GM19099 (cell line): ENCODE data around the gene ZNF358.

Experiments used
- POLR2A ChIP-seq: IDR thresholded peaks from 3 replicates; pipeline ENCODE4 v1.6.1; 2011; ENCODE audit warnings: low read depth; ENCODE audit not compliant: insufficient read length; ENCODE audit errors: extremely low read depth

The ZNF358 gene

GRCh38 chr19:7515645-7516151, at the start of gene ZNF358:
Gene ZNF358 (plus strand): TSS chr19:7516103. CDS start chr19:7519243, 3,140 bp downstream.
- TF ChIP-seq POLR2A = no peak

GRCh38 chr19:7467009-7467989, 48.6 kb upstream of the ZNF358 start:
- no peak for TF ChIP-seq POLR2A

GRCh38 chr19:7468840-7469239, 47.1 kb upstream of the ZNF358 start:
- TF ChIP-seq POLR2A = no peak

DNA sequence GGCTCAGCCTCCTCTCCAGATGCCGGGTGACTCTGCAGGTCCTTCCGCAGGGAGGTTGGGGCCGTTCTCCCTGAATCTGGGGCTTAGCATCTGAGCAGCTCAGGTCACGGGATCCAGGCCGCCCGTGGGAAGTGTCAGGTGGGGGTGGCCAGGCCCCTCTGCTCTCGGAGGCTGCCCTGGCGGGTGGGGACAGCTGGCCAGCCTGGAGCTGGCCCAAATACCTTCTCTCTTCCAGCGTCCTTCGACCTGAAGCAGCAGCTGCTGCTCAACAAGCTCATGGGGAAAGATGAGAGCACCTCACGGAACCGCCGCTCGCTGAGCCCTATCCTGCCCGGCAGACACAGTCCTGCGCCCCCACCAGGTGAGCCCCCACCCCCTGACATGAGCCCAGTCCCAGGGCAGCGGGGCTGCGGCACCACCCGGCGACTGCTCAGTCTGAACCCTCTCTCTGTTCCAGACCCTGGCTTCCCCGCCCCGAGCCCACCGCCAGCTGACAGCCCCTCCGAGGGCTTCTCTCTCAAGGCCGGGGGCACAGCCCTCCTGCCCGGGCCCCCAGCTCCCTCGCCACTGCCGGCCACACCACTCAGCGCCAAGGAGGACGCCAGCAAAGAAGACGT, 46.1 kb upstream of the ZNF358 start:
- no peak for TF ChIP-seq POLR2A

DNA sequence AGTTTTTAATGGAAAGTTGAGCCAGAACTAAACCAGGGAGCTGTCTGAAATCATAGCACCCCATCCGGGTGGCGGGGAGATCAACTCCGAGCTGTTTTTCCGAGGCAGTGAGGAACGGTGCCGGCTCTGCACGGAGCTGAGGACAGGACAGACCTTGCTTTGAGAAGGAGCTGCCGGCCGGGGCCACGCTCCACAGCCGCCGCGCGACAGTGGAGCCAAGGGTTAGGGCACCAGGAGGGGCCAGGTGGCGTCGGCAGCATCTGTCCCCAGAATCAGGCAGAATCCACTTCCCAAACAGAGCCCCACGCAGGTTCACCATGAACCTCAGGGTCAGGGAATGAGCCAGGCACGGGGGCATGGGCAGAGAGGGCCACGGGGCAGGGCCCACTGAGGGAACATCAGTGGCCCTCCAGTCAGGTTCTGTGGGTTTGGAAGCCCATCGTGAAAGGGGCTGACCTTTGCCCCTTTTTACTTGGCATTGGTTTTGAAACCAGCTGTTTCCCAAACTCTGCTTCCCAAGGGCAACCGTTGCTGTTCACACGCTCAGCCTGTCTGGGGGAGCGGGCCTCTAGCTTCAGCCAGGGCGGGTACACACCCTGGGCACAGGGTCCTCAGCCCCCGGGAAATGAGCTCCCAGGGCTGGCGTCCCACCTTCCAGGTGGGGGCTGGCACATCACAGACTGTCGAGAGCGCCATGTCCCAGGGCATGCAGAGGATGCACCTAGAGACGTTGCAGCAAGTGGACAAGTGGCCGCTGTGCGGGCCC, 45.2 kb upstream of the ZNF358 start:
- no peak for TF ChIP-seq POLR2A

GRCh38 chr19:7471696-7472615, 43.9 kb upstream of the ZNF358 start:
- TF ChIP-seq POLR2A = no peak

DNA sequence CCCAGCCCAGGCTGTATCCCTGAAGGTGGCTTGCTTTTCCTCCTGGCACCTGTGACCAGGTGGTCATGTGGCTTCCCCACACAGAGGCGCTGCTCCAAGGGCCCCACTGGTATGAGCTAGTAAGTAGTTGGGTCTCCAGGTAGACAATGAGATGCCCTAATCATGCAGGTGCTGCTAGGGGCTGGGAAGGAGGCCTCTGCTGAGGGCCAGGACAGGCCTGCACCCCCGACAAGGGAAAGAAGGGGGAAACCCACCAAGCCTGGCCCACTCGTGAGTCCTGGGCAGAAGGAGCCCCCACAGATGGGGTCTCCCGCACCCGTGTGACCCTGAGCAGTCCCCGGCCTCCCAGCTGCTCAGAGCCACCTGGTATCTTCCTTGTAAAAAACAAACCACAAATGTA, 40.2 kb upstream of the ZNF358 start:
- TF ChIP-seq POLR2A = no peak

DNA sequence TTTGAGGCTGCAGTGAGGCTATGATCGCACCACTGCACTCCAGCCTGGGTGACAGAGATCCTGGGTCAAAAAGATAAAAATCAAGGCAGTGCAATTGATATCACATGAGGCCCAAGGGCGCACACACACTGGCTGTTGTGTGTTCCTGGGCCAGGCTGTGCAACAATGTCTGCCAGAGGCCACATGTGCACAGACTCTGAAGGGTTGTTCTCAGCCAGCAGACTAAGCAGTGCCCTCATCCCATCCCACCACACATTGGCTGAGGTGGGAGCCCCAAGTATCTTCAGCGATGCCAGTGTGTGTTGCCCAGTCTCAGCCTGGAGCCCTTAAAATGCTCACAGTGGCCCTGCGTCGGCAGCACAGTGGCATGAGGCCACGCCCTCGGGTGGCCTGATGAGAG, 39.7 kb upstream of the ZNF358 start:
- no peak for TF ChIP-seq POLR2A

DNA sequence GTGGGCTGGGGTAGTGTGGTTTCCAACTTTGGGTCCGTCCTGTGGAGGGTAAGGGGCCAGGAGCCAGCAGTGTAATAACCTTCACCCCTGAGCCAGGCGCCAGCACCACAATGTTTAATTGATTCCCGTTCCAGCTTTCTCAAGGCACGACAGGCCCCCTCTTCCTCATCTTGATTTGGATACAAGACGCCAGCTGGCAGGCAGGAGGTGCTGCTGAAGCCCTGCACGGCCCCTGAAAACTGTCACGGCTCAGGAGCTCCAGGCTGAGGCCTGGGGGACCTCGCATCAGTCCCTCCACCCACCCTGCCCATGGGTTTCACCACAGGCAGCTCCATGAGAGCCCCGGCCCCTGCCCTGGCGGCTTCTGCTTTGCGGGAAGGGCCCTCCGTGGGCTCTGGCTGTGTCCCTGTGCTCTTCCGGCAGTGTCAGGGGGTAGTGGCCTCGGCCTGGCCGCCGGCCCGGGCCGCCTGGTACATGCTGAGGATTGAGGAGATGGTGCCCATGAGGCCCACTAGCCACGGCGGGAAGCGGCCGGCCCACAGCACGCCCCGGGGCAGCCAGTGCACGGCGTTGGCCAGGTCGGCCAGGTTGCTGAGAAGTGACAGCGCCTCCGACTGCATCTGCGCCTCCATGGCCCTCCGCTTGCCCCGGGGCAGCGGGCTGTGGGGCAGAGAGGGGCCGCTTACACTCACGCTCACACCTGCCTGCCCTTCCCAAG, 39.0 kb upstream of the ZNF358 start:
- TF ChIP-seq POLR2A = no peak

- TF ChIP-seq POLR2A = no peak
Observed at GRCh38 chr19:7477758-7478157, 38.1 kb upstream of the ZNF358 start.

- no peak for TF ChIP-seq POLR2A
Observed at GRCh38 chr19:7478173-7478842, 37.6 kb upstream of the ZNF358 start.

- TF ChIP-seq POLR2A = no peak
Observed at GRCh38 chr19:7478843-7479227, 37.1 kb upstream of the ZNF358 start.

GRCh38 chr19:7480222-7480969, 35.5 kb upstream of the ZNF358 start:
- no peak for TF ChIP-seq POLR2A

GRCh38 chr19:7480970-7481255, 35.0 kb upstream of the ZNF358 start:
- TF ChIP-seq POLR2A = no peak
